Measurements from ENCODE around the gene TMEM88.

The TMEM88 gene

DNA sequence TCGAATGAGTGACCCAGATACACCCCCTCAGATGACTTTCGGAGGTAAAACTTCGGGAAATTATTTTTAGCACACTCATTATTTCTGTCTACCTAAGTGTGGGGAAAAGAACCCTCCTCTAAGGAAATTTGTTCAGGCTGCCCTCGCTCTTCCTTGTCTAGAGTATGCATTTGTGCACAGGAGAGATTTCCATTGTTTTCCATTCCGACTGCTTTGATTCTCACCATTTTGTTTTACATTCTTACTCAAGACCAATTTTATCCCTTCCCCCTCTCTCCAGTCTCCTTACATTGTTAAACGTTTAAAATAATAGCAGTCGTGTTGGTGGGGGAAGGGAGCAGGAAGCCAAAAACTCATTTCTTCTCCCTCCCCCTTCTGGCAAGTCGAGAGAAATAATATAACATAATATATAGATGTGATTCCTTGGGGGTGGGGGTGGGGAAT lies 32.2 kb downstream of the TMEM88 start:
- no peak for DNase-seq

DNA sequence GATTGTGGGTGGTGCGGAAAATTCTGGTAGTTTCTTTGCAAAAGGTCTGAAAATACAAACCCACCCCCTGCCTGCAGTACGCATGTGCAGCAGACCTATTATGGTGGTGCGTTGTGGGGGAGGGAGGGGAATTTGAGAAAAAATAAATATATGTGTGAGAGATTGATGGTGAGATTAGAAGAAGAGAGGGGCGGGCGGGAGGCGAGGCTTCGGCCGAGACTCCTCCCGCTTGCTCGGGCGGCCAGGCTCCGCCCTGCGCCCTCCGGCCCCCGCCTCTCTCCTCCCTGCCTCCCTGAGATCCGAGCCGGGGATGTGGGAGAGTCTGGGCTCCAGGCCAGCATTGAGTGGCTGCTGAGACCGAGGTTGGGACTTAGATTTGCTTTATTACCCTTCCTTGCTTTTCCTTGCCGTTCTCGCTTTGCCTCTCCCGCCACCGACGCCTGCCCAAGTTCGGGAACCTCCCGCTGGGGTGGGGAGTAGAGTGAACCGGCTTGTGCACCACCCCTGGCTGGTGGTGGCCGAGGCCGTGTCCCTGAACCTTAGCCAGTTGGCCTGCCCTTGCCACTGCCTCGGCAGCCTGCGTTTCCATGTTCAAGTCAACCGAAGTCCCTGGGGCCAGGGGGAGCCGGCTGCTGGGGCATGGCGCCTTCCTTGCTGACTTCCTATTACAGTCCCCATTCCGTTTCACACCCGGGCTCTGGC lies 32.8 kb downstream of the TMEM88 start:
- peak; percentile 91 for DNase-seq

DNA sequence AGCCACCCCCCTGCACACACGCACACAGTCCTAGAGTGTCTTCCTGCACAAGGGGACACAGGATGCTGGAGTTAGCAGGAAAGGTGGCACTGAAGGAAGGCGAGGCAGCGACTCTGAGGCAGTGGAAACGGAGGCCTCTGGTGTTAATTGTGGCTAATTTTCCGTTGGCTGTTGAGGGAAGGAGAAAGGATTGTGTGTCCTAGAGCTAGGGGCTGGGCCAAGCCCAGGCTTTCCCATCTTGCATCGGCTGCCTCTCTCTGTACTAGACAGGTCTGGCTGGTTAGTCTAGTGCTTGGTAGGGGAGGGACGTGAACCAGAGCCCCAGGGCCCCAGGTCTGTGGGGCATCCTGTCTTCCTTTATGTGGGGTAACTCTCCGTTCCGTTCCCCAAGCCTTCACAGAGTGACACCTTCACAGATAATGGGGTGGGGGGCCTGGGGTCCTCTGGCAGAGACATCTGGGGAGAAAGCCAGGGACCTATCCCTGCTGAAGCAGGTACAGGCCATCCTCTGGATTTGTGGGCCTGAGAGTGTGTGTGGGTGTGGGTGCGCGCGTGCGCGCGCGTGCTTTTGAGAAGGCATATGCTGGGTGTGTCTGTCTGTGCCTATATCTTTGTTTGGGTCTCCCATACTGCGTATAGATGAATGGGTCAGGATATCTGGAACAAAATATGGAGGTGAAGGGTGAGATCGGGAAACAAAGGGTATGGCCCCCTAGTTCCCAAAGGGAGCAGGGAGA lies 33.5 kb downstream of the TMEM88 start, which contains the start of gene CHD3:
CHD3 (plus strand) TSS at position 606 of the 737 bp plus-strand sequence. CDS start 212 bp downstream, outside the sequence.
- peak; percentile 59 for DNase-seq

DNA sequence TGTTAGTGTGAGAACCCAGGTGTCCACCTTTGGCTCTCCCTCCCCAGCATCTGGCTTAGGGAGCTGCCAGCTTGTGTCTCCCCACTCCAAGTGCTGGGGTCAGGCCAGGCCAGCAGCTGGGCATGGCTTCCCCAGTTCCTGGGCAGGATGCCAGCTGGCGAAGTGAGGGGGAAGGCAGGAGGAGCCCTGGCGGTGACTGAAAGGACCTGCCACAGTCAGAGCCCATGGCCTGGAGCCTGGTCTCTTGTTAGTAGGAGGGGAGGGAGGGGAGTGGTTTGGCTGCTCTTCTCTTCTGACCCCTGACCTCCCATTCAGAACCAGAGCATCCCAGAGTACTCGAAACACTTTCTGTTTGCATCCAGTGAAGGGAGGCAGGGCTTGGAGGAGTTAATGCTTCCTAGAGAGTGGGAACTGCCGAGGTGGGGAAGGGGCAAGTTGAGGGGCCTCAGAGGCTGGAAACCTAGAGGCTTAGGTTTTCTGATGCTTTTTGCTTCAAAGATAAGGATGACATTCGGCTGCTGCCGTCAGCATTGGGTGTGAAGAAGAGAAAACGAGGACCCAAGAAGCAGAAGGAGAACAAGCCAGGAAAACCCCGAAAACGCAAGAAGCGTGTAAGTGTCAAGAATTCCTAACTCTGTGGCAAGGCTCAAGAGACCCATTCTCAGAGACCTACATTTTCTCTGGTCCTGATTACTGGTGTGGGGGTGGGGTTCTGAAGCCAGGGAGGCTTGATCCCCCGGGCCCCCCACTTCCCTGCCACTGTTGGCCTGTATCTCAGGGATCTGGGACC lies 34.5 kb downstream of the TMEM88 start:
- peak; percentile 58 for DNase-seq

DNA sequence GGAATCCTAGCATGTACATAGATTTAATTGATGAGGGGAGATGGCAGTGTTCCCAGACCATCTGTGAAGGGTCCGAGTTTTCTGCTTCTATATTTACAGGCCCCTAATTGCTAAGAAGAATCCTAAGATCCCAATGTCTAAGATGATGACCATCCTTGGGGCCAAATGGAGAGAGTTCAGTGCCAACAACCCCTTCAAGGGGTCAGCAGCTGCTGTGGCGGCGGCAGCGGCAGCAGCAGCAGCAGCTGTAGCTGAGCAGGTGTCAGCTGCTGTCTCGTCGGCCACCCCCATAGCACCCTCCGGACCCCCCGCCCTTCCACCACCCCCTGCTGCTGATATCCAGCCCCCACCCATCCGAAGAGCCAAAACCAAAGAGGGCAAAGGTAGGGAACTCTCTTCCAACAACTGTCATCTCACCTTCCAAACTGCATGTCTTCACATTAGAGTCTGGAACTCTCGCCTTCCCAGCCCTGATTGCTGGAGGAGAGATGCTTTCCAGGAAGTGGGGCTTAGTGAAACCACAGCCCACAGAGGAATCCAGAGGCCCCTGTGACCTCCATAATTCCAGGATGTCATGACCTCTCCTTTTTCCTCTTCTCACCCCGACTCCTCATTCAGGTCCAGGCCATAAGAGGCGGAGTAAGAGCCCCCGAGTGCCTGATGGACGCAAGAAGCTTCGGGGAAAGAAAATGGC lies 38.5 kb downstream of the TMEM88 start:
- DNase-seq: no peak

DNA sequence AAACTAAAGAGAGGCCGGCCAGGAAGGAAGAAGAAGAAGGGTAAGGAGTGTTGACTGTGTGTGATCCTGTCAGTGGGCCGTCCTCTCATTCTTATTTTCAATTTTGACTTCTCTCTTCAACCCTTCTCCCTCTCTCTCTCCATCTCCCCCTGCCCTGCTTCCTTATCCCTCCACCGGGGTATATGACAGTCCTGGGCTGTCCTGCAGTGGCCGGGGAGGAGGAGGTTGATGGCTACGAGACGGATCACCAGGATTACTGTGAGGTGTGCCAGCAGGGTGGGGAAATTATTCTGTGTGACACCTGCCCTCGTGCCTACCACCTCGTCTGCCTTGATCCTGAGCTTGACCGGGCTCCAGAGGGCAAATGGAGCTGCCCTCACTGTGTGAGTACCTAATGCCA lies 39.4 kb downstream of the TMEM88 start:
- no peak for DNase-seq

DNA sequence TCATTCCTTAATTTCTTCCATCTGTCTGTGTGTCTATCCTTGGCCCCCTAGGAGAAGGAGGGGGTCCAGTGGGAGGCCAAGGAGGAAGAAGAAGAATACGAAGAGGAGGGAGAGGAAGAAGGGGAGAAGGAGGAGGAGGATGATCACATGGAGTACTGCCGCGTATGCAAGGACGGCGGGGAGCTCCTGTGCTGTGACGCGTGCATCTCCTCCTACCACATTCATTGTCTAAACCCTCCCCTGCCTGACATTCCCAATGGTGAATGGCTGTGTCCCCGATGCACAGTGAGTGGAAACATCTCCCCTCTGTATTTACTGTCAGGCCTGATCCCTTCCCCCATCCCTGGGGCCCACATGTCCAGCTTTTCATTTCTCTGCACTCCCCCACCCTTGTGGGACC lies 40.0 kb downstream of the TMEM88 start:
- no peak for DNase-seq

DNA sequence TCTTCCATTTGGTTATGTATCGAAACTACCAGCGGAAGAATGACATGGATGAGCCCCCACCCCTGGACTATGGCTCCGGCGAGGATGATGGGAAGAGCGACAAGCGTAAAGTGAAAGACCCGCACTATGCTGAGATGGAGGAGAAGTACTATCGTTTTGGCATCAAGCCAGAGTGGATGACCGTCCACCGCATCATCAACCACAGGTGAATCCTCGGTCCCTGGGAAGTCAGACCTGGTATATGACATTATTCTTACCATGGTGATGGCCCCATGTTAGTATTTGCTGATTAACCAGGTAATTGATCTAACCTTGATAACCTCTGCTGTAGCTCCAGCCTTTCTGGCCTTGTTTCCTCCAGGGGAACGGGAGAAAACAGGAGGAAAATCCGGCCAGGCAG lies 42.2 kb downstream of the TMEM88 start:
- no peak for DNase-seq

DNA sequence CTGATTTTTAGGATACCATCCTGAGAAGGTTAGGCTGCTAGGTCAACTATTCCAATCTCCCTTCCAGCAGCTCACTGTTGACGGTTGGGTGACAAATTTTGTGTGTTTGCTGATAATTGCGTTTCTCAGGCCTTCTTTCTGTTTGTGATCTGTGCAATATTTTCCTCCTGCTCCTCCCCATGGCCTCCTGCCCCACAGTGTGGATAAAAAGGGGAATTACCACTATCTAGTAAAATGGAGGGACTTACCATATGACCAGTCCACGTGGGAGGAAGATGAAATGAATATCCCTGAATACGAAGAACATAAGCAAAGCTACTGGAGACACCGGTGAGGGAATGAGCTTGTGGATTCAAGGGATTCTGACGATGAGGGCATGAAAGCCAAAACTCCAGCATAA lies 42.9 kb downstream of the TMEM88 start:
- no peak for DNase-seq

DNA sequence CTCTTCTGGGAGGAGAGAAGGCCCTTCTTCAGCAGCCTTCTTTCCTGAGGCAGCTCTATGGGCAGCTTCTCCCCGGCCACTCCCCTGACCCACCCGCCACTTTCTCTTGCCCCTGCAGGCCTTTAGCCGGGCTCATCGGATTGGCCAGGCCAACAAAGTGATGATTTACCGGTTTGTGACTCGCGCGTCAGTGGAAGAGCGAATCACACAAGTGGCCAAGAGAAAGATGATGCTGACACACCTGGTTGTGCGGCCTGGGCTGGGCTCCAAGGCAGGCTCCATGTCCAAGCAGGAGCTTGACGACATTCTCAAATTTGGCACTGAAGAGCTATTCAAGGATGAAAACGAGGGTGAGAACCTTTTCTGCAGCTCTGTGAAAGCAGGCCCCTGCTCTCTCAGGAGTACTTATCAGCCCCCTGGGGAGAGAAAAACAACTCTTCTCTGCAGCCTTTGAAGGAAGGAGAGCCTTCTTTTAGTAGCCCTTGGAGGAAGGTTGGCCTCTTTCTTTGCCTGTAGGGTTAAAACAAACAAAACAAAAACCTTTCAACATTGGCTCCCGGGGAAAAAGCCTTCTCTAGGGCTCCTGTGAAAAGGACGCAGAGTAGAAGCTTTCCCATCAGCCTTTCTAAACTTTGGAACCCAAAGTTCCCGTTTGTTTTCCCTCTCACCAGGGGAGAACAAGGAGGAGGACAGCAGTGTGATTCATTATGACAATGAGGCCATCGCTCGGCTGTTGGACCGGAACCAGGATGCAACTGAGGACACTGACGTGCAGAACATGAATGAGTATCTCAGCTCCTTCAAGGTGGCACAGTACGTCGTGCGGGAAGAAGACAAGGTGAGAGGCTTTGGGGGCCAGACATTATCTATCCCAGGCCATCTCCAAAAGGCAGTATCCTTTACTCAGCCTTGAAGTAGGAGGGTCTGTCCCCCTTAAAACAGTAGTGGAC lies 48.6 kb downstream of the TMEM88 start:
- no peak for DNase-seq

Measured in stimulated activated CD4-positive, alpha-beta T cell treated with anti-CD3 and anti-CD28 coated beads, Interleukin-1b, Interleukin-23, amount 100 ng/mL, for 48 hours (primary cell).